CD4-positive, alpha-beta T cell treated with Interleukin-17A for 1 hour (primary cell): Measurements from ENCODE around the gene NLRP1.

ENCODE experiments used
- DNase-seq: peaks from one replicate; pipeline ENCODE4 v3.0.0-alpha.2; 2020

The NLRP1 gene

DNA sequence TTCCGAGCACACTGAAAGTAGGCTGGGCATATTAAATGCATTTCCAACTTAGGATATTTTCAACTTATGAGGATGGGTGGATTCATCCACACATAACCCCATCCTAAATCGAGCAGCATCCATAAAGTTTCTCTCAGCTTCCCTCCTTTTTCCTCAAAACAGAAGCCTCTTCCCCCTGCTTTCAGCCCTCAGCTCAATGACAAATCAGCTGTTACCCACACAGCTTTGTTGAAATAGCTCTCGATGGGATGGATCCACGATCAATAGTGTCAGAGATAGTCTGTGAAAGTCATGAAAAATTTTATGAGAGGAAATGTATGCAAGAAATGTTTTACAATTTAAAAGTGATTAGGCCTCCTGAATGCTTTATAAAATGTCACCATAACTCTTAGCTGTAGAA lies 118.0 kb downstream of the NLRP1 start:
- DNase-seq: no peak

- DNase-seq: no peak
Observed at GRCh38 chr17:5464717-5465507, 119.4 kb downstream of the NLRP1 start.
